ENCODE data around the gene UHRF2.

GRCh38 chr9:6551136-6551535 is 138.1 kb downstream of the UHRF2 start:
- TF ChIP-seq ZNF343 (CRISPR knock-in tag; IDR thresholded peaks at IDR 0.05) (no peak), CHD4 (IDR thresholded peaks at IDR 0.05; ENCODE audit: borderline replicate concordance, low read length) (no peak), NFIC (IDR thresholded peaks at IDR 0.05; ENCODE audit: low read length) (no peak), SUZ12 (IDR thresholded peaks at IDR 0.05; ENCODE audit: low read depth, low read length) (no peak), SPEN (CRISPR knock-in tag; IDR thresholded peaks at IDR 0.05; ENCODE audit: low read depth) (no peak), RFX5 (IDR thresholded peaks at IDR 0.05; ENCODE audit: low read depth, low read length) (no peak), ZZZ3 (CRISPR knock-in tag; IDR thresholded peaks at IDR 0.05; ENCODE audit: borderline replicate concordance) (no peak), CTCF (CRISPR knock-in tag; IDR thresholded peaks at IDR 0.05) (no peak)
- TF ChIP-seq, protein P1, sequence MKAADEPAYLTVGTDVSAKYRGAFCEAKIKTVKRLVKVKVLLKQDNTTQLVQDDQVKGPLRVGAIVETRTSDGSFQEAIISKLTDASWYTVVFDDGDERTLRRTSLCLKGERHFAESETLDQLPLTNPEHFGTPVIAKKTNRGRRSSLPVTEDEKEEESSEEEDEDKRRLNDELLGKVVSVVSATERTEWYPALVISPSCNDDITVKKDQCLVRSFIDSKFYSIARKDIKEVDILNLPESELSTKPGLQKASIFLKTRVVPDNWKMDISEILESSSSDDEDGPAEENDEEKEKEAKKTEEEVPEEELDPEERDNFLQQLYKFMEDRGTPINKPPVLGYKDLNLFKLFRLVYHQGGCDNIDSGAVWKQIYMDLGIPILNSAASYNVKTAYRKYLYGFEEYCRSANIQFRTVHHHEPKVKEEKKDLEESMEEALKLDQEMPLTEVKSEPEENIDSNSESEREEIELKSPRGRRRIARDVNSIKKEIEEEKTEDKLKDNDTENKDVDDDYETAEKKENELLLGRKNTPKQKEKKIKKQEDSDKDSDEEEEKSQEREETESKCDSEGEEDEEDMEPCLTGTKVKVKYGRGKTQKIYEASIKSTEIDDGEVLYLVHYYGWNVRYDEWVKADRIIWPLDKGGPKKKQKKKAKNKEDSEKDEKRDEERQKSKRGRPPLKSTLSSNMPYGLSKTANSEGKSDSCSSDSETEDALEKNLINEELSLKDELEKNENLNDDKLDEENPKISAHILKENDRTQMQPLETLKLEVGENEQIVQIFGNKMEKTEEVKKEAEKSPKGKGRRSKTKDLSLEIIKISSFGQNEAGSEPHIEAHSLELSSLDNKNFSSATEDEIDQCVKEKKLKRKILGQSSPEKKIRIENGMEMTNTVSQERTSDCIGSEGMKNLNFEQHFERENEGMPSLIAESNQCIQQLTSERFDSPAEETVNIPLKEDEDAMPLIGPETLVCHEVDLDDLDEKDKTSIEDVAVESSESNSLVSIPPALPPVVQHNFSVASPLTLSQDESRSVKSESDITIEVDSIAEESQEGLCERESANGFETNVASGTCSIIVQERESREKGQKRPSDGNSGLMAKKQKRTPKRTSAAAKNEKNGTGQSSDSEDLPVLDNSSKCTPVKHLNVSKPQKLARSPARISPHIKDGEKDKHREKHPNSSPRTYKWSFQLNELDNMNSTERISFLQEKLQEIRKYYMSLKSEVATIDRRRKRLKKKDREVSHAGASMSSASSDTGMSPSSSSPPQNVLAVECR (CRISPR knock-in tag; IDR thresholded peaks at IDR 0.05; ENCODE audit: borderline replicate concordance): no peak
- TF ChIP-seq, protein P2, sequence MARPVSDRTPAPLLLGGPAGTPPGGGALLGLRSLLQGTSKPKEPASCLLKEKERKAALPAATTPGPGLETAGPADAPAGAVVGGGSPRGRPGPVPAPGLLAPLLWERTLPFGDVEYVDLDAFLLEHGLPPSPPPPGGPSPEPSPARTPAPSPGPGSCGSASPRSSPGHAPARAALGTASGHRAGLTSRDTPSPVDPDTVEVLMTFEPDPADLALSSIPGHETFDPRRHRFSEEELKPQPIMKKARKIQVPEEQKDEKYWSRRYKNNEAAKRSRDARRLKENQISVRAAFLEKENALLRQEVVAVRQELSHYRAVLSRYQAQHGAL (CRISPR knock-in tag; IDR thresholded peaks at IDR 0.05; ENCODE audit: not compliant biosample characterization): no peak
